Progenitor cell of endocrine pancreas (in vitro differentiated cells): ENCODE results near the gene SKI. TPM values are rescaled to one million over a fixed set of nuclear protein-coding genes. Genes with fewer than 3 reads are reported as not detected.

ENCODE experiments used
- DNase-seq: peaks from one replicate; pipeline ENCODE4 v3.0.0; 2021; ENCODE audit warnings: low spot score; ENCODE audit not compliant: unreplicated experiment
- H3K27ac Mint-ChIP-seq: 2 replicates; pipeline ENCODE4 v1.8.0; 2021; ENCODE audit warnings: mild to moderate bottlenecking, moderate library complexity, mixed read lengths
- H3K27me3 Mint-ChIP-seq: 2 replicates; pipeline ENCODE4 v1.8.0; 2021; ENCODE audit warnings: mixed read lengths
- H3K36me3 Mint-ChIP-seq: 2 replicates; pipeline ENCODE4 v1.8.0; 2022; ENCODE audit warnings: mixed read lengths; ENCODE audit not compliant: insufficient read depth
- H3K4me1 Mint-ChIP-seq: 2 replicates; pipeline ENCODE4 v1.8.0; 2021; ENCODE audit warnings: low read depth, mixed read lengths
- H3K4me3 Mint-ChIP-seq: 2 replicates; pipeline ENCODE4 v1.8.0; 2021; ENCODE audit warnings: low read depth, mild to moderate bottlenecking, moderate library complexity, mixed read lengths
- H3K9me3 Mint-ChIP-seq: 2 replicates; pipeline ENCODE4 v1.8.0; 2021; ENCODE audit warnings: low read depth, mixed read lengths
- CTCF ChIP-seq: fragments of 200-600 bp; sonication (generic); IDR thresholded peaks from one replicate; pipeline ENCODE4 v1.5.0; 2021; ENCODE audit warnings: antibody characterized with exemption, mild to moderate bottlenecking; ENCODE audit not compliant: unreplicated experiment
- total RNA-seq: library from RNA; stranded (reverse); gene quantifications from 2 replicates; pipeline ENCODE4 v1.2.1, GENCODE V29; 2021

Gene SKI
- total RNA-seq, 1 donor from 2014 or later, result 56.2 TPM

GRCh38 chr1:2273401-2274090 lies 45.4 kb downstream of the SKI start:
- no peak for TF ChIP-seq CTCF
- Mint-ChIP-seq H3K36me3 (no peaks in the 10 kb centered on the region), H3K4me1 (peaks cover 47% of the 10 kb centered on the region), H3K27ac (peak overlapping the region; percentile 10), H3K4me3 (no peak overlapping the region), H3K27me3 (no peaks in the 10 kb centered on the region), H3K9me3 (no peaks in the 10 kb centered on the region)
- DNase-seq, result no peak

- H3K4me1 Mint-ChIP-seq, result peaks cover 50% of the 10 kb centered on the region
- no peaks in the 10 kb centered on the region for H3K9me3 Mint-ChIP-seq
- TF ChIP-seq CTCF, result no peak
These were observed 46.3 kb downstream of the SKI start for GRCh38 chr1:2274231-2274928.

GRCh38 chr1:2274929-2275475 lies 46.9 kb downstream of the SKI start:
- H3K36me3 Mint-ChIP-seq, result peaks cover 3% of the 10 kb centered on the region
- peaks cover 53% of the 10 kb centered on the region for H3K4me1 Mint-ChIP-seq
- no peak for DNase-seq
- H3K9me3 Mint-ChIP-seq, result no peaks in the 10 kb centered on the region
- peak overlapping the region; percentile 73 for H3K27ac Mint-ChIP-seq
- TF ChIP-seq CTCF, result no peak
- H3K27me3 Mint-ChIP-seq, result no peaks in the 10 kb centered on the region
- no peak overlapping the region for H3K4me3 Mint-ChIP-seq

More at GRCh38 chr1:2274231-2274928, 46.3 kb downstream of the SKI start:
- no peak for DNase-seq
- Mint-ChIP-seq H3K36me3 (no peaks in the 10 kb centered on the region), H3K4me3 (no peak overlapping the region), H3K27me3 (no peaks in the 10 kb centered on the region), H3K27ac (no peak overlapping the region)

- Mint-ChIP-seq H3K4me3 (no peak overlapping the region), H3K27ac (peak overlapping the region; percentile 88), H3K4me1 (peaks cover 46% of the 10 kb centered on the region), H3K9me3 (no peaks in the 10 kb centered on the region), H3K27me3 (no peaks in the 10 kb centered on the region), H3K36me3 (peaks cover 3% of the 10 kb centered on the region)
- DNase-seq, result no peak
- no peak for TF ChIP-seq CTCF
These were observed 47.8 kb downstream of the SKI start for GRCh38 chr1:2275796-2276536.

GRCh38 chr1:2276803-2277580 lies 48.9 kb downstream of the SKI start:
- TF ChIP-seq CTCF, result no peak
- H3K27ac Mint-ChIP-seq, result peak overlapping the region; percentile 88
- no peak overlapping the region for H3K4me3 Mint-ChIP-seq
- no peaks in the 10 kb centered on the region for H3K9me3 Mint-ChIP-seq
- H3K36me3 Mint-ChIP-seq, result peaks cover 3% of the 10 kb centered on the region
- H3K4me1 Mint-ChIP-seq, result peaks cover 42% of the 10 kb centered on the region
- H3K27me3 Mint-ChIP-seq, result no peaks in the 10 kb centered on the region
- DNase-seq, result no peak
